Measurements from ENCODE around the gene TUBA8.

DNA sequence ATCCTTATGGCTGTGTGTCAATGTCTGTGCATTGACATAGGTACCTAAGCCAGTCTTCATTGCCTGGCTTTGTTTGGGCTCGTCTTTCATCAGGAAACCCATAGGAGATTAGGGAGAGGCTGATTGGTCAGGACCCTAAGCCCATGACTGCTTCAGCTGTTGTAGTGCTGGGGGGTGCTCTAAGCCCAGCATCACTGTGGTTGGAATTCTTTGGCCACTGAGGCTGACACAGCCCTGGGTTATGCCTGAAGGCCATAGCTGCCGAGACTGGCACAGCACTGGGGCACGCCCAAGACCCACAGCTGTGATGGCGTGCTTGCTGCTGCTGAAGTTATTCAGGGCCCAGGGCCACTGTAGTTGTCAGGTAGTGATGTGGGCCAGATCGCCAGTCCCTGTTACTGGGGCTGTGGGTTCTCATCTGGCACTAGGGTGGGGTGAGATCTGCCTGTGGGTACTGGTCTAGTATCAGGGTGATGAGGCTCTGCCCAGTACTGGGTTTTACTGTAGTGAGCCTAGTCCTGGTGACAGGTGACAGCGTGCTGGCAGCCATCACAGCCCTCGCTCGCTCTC lies 44.3 kb downstream of the TUBA8 start:
- TF ChIP-seq EZH2 (IDR thresholded peaks at IDR 0.05; ENCODE audit: borderline replicate concordance, low read length) = no peak
- TF ChIP-seq, protein P1, sequence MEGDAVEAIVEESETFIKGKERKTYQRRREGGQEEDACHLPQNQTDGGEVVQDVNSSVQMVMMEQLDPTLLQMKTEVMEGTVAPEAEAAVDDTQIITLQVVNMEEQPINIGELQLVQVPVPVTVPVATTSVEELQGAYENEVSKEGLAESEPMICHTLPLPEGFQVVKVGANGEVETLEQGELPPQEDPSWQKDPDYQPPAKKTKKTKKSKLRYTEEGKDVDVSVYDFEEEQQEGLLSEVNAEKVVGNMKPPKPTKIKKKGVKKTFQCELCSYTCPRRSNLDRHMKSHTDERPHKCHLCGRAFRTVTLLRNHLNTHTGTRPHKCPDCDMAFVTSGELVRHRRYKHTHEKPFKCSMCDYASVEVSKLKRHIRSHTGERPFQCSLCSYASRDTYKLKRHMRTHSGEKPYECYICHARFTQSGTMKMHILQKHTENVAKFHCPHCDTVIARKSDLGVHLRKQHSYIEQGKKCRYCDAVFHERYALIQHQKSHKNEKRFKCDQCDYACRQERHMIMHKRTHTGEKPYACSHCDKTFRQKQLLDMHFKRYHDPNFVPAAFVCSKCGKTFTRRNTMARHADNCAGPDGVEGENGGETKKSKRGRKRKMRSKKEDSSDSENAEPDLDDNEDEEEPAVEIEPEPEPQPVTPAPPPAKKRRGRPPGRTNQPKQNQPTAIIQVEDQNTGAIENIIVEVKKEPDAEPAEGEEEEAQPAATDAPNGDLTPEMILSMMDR (IDR thresholded peaks at IDR 0.05; ENCODE audit: low read length) = no peak
